Fibroblast of villous mesenchyme (primary cell): Measurements from ENCODE around the gene NUDCD3. TPM values are rescaled to one million over a fixed set of nuclear protein-coding genes. Genes with fewer than 3 reads are reported as not detected.

ENCODE experiments used
- DNase-seq: peaks from one replicate; pipeline ENCODE4 v3.0.0-alpha.2; 2010; ENCODE audit warnings: low read depth
- H3K4me3 ChIP-seq: 2 replicates; pipeline ENCODE4 v1.5.1; 2011; ENCODE audit warnings: low read depth, mild to moderate bottlenecking, low read length
- CTCF ChIP-seq: IDR thresholded peaks from 2 replicates; pipeline ENCODE4 v1.5.1; 2012; ENCODE audit warnings: low read depth, mild to moderate bottlenecking, low read length; ENCODE audit not compliant: insufficient read depth
- total RNA-seq: library from RNA; depleted of rRNA; stranded (reverse); fragments of >200 nt; gene quantifications from 2 replicates; pipeline ENCODE4 v1.2.3, GENCODE V29; 2012

NUDCD3 gene
- total RNA-seq, 1 donor, result 62.2 TPM

DNA sequence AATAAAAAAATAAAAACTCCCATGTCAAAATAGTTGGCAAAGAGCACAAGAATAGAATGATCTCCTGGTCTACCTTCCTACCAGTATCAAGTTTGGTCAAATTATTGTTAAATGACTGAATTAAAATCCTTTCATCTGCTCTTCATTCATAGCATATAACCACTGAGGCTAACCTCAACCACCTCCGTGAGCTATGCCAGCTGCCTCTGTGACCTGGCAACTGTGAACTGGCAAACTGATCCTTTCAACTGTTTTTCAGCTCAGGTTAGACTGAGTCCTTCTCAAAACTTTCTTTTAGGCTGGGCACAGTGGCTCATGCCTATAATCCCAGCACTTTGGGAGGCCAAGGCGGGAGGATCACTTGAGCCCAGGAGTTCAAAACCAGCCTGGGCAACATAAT lies 36.1 kb downstream of the NUDCD3 start:
- no peak for TF ChIP-seq CTCF
- no peak overlapping the region for H3K4me3 ChIP-seq
- DNase-seq, result no peak

DNA sequence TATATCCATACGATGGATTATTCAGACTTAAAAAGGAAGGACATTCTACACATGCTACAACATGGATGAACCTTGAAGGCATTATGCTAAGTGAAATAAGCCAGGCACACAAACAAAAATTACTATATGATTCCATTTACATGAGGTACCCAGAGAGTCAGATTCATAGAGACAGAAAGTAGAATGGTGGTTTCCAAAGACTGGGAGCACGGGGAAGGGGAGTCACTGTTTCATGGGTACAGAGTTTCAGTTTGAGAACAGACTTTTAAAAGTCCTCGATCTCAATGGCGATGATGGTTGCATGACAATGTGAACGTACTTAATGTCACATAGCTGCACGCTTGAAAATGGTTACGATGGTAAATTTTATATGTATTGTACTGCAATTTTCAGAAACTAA lies 39.3 kb downstream of the NUDCD3 start:
- no peak overlapping the region for H3K4me3 ChIP-seq
- TF ChIP-seq CTCF, result no peak
- no peak for DNase-seq

DNA sequence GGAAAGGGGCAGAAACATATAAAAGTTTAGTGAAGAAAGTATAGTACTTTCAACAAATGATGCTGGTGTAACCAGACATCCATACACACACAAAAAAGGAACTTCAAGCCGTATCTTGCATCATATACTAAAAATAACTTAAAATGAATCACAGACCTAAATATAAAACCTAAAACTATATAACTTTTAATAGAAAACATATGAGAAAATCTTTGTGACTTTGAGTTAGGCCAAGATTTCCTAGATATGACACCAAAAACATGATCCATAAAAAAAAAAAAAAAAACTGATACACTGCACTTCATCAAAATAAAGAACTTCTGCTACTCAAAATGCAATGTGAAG lies 40.9 kb downstream of the NUDCD3 start:
- no peak overlapping the region for H3K4me3 ChIP-seq
- peak; percentile 29 for DNase-seq

GRCh38 chr7:44448922-44449583 lies 41.4 kb downstream of the NUDCD3 start:
- H3K4me3 ChIP-seq, result no peak overlapping the region
- no peak for TF ChIP-seq CTCF
- DNase-seq, result no peak

More for the DNA sequence above, 40.9 kb downstream of the NUDCD3 start:
- TF ChIP-seq CTCF, result no peak

DNA sequence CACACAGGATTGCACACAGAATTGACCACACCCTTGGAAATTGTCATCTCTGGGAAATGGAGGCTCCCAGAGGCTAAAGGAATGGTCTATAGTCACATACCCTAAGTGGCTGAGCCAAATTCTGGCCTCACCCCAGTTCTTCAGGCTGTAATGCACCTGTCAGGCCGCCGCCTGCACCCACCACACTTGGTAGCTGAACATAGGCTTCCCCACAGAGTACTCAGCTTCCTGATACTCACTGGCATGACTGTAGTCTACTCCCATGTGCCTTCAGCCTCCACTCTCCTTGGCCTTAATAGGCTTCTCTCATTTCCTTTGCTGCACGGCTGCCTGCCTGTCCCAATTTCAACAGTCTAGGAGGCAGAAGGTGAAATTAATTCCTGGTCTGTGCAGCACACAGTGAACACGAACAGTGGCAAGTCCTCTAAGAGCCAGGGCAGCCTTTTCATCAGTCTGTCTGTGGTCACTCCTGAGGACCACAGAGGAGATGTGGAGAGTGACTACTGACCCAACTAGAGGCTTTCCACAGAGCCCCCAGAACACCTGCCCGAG lies 42.5 kb downstream of the NUDCD3 start:
- H3K4me3 ChIP-seq, result no peak overlapping the region
- TF ChIP-seq CTCF, result no peak
- no peak for DNase-seq

DNA sequence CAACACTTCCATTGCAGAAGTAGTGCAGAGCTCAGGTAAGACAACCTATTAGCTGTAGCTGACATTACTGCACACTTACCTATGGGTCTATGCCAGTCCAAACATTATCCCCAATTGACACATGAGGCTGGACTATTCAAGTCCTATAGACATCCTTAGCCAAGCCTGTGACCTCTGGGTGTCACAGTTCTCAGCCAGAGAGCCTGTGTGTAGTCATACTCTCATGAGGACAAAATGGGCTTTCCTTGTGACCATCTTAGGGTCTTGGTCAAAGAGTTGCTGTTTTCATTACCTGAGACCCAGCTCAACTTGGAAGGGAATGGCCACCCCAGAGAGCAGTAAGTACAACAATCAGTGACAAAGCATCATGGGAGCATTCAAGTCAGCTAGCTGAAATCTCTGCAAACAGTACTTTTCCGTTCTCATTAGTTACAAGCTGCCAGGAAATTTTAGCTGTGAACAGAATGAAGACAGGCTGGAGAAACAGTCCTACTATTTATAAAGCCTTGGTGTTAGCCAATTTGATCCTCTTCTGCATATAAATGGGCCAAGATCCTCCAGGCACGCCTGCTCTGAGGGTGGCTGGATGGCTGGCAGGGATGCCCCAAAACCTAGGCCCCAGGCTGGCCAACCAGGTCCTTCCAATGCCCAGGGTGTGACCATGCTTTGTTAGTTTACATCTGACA lies 44.3 kb downstream of the NUDCD3 start:
- DNase-seq, result no peak
- H3K4me3 ChIP-seq, result no peak overlapping the region
- no peak for TF ChIP-seq CTCF
